T-helper 2 cell treated with Interferon-gamma antibody and Interleukin-4, amounts not matched to agents 5 μg/mL and 100 μg/mL, for 36 hours (primary cell): ENCODE measurements around the gene LRRC36.
A peak's percentile ranks its signal among the peaks of the same experiment; 100 is the strongest.

Source experiments
- DNase-seq: peaks from one replicate; pipeline ENCODE4 v3.0.0; 2021; ENCODE audit warnings: low spot score
- H3K27ac Mint-ChIP-seq: one replicate; pipeline ENCODE4 v1.8.0; 2021; ENCODE audit warnings: mild to moderate bottlenecking, mixed read lengths
- H3K27me3 Mint-ChIP-seq: one replicate; pipeline ENCODE4 v1.8.0; 2021; ENCODE audit warnings: low read depth, mixed read lengths
- H3K36me3 Mint-ChIP-seq: one replicate; pipeline ENCODE4 v1.8.0; 2021; ENCODE audit warnings: low read depth, mixed read lengths
- H3K4me1 Mint-ChIP-seq: one replicate; pipeline ENCODE4 v1.8.0; 2021; ENCODE audit warnings: low read depth, mixed read lengths
- H3K4me3 Mint-ChIP-seq: one replicate; pipeline ENCODE4 v1.8.0; 2022; ENCODE audit warnings: mild to moderate bottlenecking, moderate library complexity, mixed read lengths
- H3K9me3 Mint-ChIP-seq: one replicate; pipeline ENCODE4 v1.8.0; 2021; ENCODE audit warnings: mixed read lengths

The LRRC36 gene

GRCh38 chr16:67430977-67431774 is 104.6 kb downstream of the LRRC36 start, which contains the start of gene HSD11B2:
Gene HSD11B2, plus strand, starts transcription at chr16:67431121. Its CDS starts 128 bp downstream, at chr16:67431249.
- Mint-ChIP-seq H3K36me3 (no peaks in the 10 kb centered on the region), H3K27ac (no peak within 1 kb of the TSS), H3K9me3 (no peaks in the 10 kb centered on the region), H3K4me3 (peak within 1 kb of the TSS; percentile 81), H3K4me1 (peaks cover 5% of the 10 kb centered on the region), H3K27me3 (peaks cover 47% of the 10 kb centered on the region)
- DNase-seq, result peak; percentile 30

GRCh38 chr16:67431775-67432505 is 105.3 kb downstream of the LRRC36 start:
- Mint-ChIP-seq H3K36me3 (no peaks in the 10 kb centered on the region), H3K9me3 (no peaks in the 10 kb centered on the region), H3K27me3 (peaks cover 43% of the 10 kb centered on the region), H3K4me3 (no peak overlapping the region), H3K4me1 (peaks cover 5% of the 10 kb centered on the region), H3K27ac (no peak overlapping the region)
- DNase-seq, result no peak

GRCh38 chr16:67432506-67432890 is 105.9 kb downstream of the LRRC36 start:
- DNase-seq, result no peak
- no peaks in the 10 kb centered on the region for H3K9me3 Mint-ChIP-seq
- H3K27me3 Mint-ChIP-seq, result peaks cover 43% of the 10 kb centered on the region
- no peak overlapping the region for H3K27ac Mint-ChIP-seq
- H3K36me3 Mint-ChIP-seq, result no peaks in the 10 kb centered on the region
- no peak overlapping the region for H3K4me3 Mint-ChIP-seq
- peaks cover 5% of the 10 kb centered on the region for H3K4me1 Mint-ChIP-seq

GRCh38 chr16:67433131-67433719 is 106.6 kb downstream of the LRRC36 start:
- no peak for DNase-seq
- peaks cover 40% of the 10 kb centered on the region for H3K27me3 Mint-ChIP-seq
- H3K4me1 Mint-ChIP-seq, result peaks cover 5% of the 10 kb centered on the region
- no peak overlapping the region for H3K27ac Mint-ChIP-seq
- H3K4me3 Mint-ChIP-seq, result no peak overlapping the region
- peaks cover 3% of the 10 kb centered on the region for H3K36me3 Mint-ChIP-seq
- H3K9me3 Mint-ChIP-seq, result no peaks in the 10 kb centered on the region
